A673 (cell line): ENCODE measurements around the gene ATP6V1A. TPM values are rescaled to one million over a fixed set of nuclear protein-coding genes. Genes with fewer than 3 reads are reported as not detected.

Experiments used
- BruUV-seq: library from RNA; stranded (reverse); fragments of 400-500 nt; replicated peaks from 2 replicates; lab custom pipeline; 2021; lab: Mats Ljungman, UMichigan
- CTCF ChIA-PET: fragments of 300-600 bp; sonication (Branson Sonifier 250); formaldehyde crosslinking; loops from one replicate; lab custom pipeline; 2022; ENCODE audit warnings: antibody characterized with exemption; lab: Charles Lee
- POLR2A ChIA-PET: fragments of 300-600 bp; sonication (Branson Sonifier 250); formaldehyde crosslinking; loops from one replicate; lab custom pipeline; 2022; ENCODE audit warnings: antibody characterized with exemption; ENCODE audit not compliant: low non-redundant PET; lab: Charles Lee
- DNase-seq: peaks from one replicate; pipeline ENCODE4 v3.0.0-alpha.2; 2015; ENCODE audit warnings: low spot score
- H3K27ac ChIP-seq: fragments of 200-600 bp; sonication (generic); 2 replicates; pipeline ENCODE4 v1.5.1; 2016; ENCODE audit warnings: mixed run types, low read depth, mild to moderate bottlenecking, mixed read lengths, antibody characterized with exemption, low read length; ENCODE audit not compliant: poor library complexity, severe bottlenecking
- H3K27me3 ChIP-seq: fragments of 200-600 bp; sonication (generic); replicated peaks from 2 replicates; pipeline ENCODE4 v1.6.1; 2017; ENCODE audit warnings: mixed run types, low read depth, mild to moderate bottlenecking, mixed read lengths, antibody characterized with exemption, low read length; ENCODE audit not compliant: insufficient read depth, poor library complexity
- H3K36me3 ChIP-seq: fragments of 200-600 bp; sonication (generic); 2 replicates; pipeline ENCODE4 v1.6.1; 2016; ENCODE audit warnings: mixed run types, mild to moderate bottlenecking, mixed read lengths, antibody characterized with exemption, low read length; ENCODE audit not compliant: insufficient read depth, poor library complexity, severe bottlenecking
- H3K4me1 ChIP-seq: fragments of 200-600 bp; sonication (generic); 2 replicates; pipeline ENCODE4 v1.6.1; 2017; ENCODE audit warnings: mixed run types, mild to moderate bottlenecking, mixed read lengths, antibody characterized with exemption, low read length; ENCODE audit not compliant: insufficient read depth, poor library complexity, severe bottlenecking
- H3K4me3 ChIP-seq: fragments of 200-600 bp; sonication (generic); 2 replicates; pipeline ENCODE4 v1.5.1; 2016; ENCODE audit warnings: low read depth, mixed run types, mild to moderate bottlenecking, mixed read lengths, low read length; ENCODE audit not compliant: poor library complexity, severe bottlenecking
- H3K9me3 ChIP-seq: fragments of 200-600 bp; sonication (generic); 2 replicates; pipeline ENCODE4 v1.6.1; 2016; ENCODE audit warnings: mixed run types, low read depth, mild to moderate bottlenecking, mixed read lengths, antibody characterized with exemption, low read length; ENCODE audit not compliant: poor library complexity, severe bottlenecking
- EZH2 ChIP-seq: fragments of 200-600 bp; sonication (generic); IDR thresholded peaks from 2 replicates; pipeline ENCODE4 v1.6.1; 2017; ENCODE audit warnings: borderline replicate concordance, low read depth, mild to moderate bottlenecking, mixed read lengths, antibody characterized with exemption, low read length; ENCODE audit not compliant: poor library complexity, severe bottlenecking
- intact Hi-C: fragments of 100-400 bp; cut with micrococcal nuclease; formaldehyde crosslinking; loops from one replicate; pipeline ENCODE4 v1.10.0; 2022; ENCODE audit not compliant: unreplicated experiment
- total RNA-seq: library from RNA; stranded (reverse); gene quantifications from 2 replicates; pipeline ENCODE4 v1.2.3, GENCODE V29; 2021
- TF ChIP-seq, protein P1 (sequence below): fragments of 300-800, 200-600 bp; sonication (generic); conservative IDR thresholded peaks from 2 replicates; pipeline ENCODE4 v1.5.1; 2017; ENCODE audit warnings: low read depth, mild to moderate bottlenecking, antibody characterized with exemption, low read length, moderate library complexity, mixed read lengths

The ATP6V1A gene
- total RNA-seq, 1 experiment from 2014 or later = 69.4 TPM

DNA sequence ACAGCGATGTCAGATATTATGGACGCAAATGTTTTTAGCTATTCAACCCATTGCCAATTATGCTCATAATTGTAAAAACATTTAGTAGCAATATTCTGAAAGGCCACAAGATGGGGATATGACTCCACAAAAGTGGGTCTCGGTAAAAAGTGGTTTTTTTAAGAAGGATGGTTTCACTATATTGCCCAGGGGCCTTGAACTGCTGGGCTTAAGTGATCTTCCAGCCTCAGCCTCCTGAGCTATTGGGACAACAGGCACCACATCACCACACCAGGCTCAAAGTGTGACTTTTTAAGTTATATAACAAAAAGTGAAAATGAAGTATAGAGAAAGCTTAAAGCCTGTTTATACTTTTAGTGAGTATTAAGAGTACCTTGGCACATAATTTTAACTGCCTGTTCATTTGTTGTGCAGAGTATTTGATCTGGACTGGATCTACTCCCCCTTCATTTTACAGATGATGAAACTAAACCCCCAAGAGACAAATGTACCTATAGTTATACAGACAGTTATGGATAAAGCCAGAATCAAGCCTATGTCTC, 10.2 kb upstream of the ATP6V1A start:
- POLR2A ChIA-PET = no interaction called here
- no peaks in the 10 kb centered on the region for H3K9me3 ChIP-seq
- intact Hi-C loops = loop anchor here (2.0 to 5.0 kb wide), 3 partner anchors 102 to 416 kb away; partner anchors contain the start of gene GRAMD1C
- no peaks in the 10 kb centered on the region for H3K27me3 ChIP-seq
- no peak overlapping the region for H3K4me3 ChIP-seq
- no peaks in the 10 kb centered on the region for H3K36me3 ChIP-seq
- CTCF ChIA-PET = interaction anchor here (1.2 to 1.4 kb wide), 3 partner anchors 11 to 419 kb away, joined by 3 to 4 read pairs (median 4); partner anchors contain the start of genes ATP6V1A and GRAMD1C
- no TSS peak for BruUV-seq
- TF ChIP-seq, protein P1, sequence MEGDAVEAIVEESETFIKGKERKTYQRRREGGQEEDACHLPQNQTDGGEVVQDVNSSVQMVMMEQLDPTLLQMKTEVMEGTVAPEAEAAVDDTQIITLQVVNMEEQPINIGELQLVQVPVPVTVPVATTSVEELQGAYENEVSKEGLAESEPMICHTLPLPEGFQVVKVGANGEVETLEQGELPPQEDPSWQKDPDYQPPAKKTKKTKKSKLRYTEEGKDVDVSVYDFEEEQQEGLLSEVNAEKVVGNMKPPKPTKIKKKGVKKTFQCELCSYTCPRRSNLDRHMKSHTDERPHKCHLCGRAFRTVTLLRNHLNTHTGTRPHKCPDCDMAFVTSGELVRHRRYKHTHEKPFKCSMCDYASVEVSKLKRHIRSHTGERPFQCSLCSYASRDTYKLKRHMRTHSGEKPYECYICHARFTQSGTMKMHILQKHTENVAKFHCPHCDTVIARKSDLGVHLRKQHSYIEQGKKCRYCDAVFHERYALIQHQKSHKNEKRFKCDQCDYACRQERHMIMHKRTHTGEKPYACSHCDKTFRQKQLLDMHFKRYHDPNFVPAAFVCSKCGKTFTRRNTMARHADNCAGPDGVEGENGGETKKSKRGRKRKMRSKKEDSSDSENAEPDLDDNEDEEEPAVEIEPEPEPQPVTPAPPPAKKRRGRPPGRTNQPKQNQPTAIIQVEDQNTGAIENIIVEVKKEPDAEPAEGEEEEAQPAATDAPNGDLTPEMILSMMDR = peak; percentile 70
- no peak for TF ChIP-seq EZH2
- peak overlapping the region; percentile 22 for H3K27ac ChIP-seq
- peak; percentile 79 for DNase-seq
- peaks cover 33% of the 10 kb centered on the region for H3K4me1 ChIP-seq

DNA sequence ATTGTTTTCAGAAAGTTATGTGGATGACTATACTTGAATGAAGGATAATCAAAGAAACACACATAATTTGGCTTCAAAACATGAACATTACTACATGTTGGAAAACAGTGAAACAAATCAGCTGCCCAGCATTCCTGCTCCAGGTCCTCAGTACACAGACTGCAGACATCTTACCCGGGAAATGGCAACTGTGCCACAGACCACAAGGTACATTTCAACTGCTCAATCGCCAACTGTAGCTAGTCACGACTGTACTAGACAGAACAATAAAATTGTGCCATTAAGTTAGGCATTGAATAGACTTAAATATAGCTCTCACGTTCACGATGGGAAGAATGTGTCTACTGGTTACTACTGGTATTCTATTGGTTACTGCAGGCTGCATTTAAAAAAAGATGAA, 5.7 kb upstream of the ATP6V1A start:
- CTCF ChIA-PET = no interaction called here
- no peak overlapping the region for H3K4me3 ChIP-seq

DNA sequence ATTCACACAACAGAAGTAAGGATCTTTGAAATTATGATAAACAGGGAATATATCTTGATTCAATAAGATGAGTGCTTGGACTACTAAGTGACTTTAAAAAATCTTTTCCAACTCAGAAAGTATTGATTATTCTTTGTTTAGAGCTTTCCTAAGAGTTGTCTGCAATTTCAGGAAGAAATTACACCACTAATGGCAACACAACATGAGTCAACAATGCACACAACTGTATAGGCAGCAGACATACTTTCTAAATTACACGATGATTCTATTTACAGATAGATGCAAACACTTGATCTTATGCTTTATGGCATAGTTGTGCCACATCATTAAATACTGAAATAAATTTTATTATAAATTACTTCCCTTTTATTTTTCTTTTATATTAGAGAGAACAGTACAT, 5.2 kb upstream of the ATP6V1A start:
- no peak overlapping the region for H3K27ac ChIP-seq
- CTCF ChIA-PET = no interaction called here
- H3K36me3 ChIP-seq = no peaks in the 10 kb centered on the region
- H3K27me3 ChIP-seq = no peaks in the 10 kb centered on the region
- TF ChIP-seq, protein P1 = no peak
- TF ChIP-seq EZH2 = no peak
- H3K4me3 ChIP-seq = no peak overlapping the region
- POLR2A ChIA-PET = no interaction called here
- H3K4me1 ChIP-seq = peaks cover 40% of the 10 kb centered on the region
- no peak for DNase-seq
- intact Hi-C loops = loop anchor here (10.0 kb wide), 1 partner anchor 313 kb away; the partner anchor contains the start of genes CCDC191 and QTRT2
- no peaks in the 10 kb centered on the region for H3K9me3 ChIP-seq
- BruUV-seq = no TSS peak

More for the DNA sequence above, 5.7 kb upstream of the ATP6V1A start:
- no peaks in the 10 kb centered on the region for H3K9me3 ChIP-seq
- H3K27me3 ChIP-seq = no peaks in the 10 kb centered on the region
- H3K4me1 ChIP-seq = peaks cover 45% of the 10 kb centered on the region
- no TSS peak for BruUV-seq
- TF ChIP-seq, protein P1 = no peak
- TF ChIP-seq EZH2 = no peak
- DNase-seq = no peak
- POLR2A ChIA-PET = no interaction called here
- intact Hi-C loops = loop anchor here (10.0 kb wide), 1 partner anchor 314 kb away; the partner anchor contains the start of genes CCDC191 and QTRT2
- H3K27ac ChIP-seq = no peak overlapping the region
- H3K36me3 ChIP-seq = no peaks in the 10 kb centered on the region
